Neuronal stem cell (in vitro differentiated cells): ENCODE results near the gene MRAP2.

ENCODE experiments used
- DNase-seq: peaks from one replicate; pipeline ENCODE4 v3.0.0-alpha.2; 2013; ENCODE audit warnings: low spot score
- H2AFZ ChIP-seq: one replicate; pipeline ENCODE4 v1.6.1; 2013; ENCODE audit warnings: mild to moderate bottlenecking, low read length, inconsistent platforms
- H2AK5ac ChIP-seq: 2 replicates; pipeline ENCODE4 v1.6.1; 2013; ENCODE audit warnings: low read depth, mild to moderate bottlenecking, inconsistent platforms, low read length, moderate library complexity, mixed read lengths
- H2BK120ac ChIP-seq: 2 replicates; pipeline ENCODE4 v1.6.1; 2013; ENCODE audit warnings: low read depth, mild to moderate bottlenecking, inconsistent platforms, low read length, moderate library complexity, mixed read lengths
- H2BK12ac ChIP-seq: one replicate; pipeline ENCODE4 v1.6.1; 2013; ENCODE audit warnings: low read length, inconsistent platforms
- H2BK15ac ChIP-seq: 2 replicates; pipeline ENCODE4 v1.6.1; 2013; ENCODE audit warnings: mild to moderate bottlenecking, low read length, inconsistent platforms, mixed read lengths
- H2BK5ac ChIP-seq: one replicate; pipeline ENCODE4 v1.6.1; 2013; ENCODE audit warnings: inconsistent platforms, mild to moderate bottlenecking, low read length, moderate library complexity
- H3K14ac ChIP-seq: one replicate; pipeline ENCODE4 v1.6.1; 2013; ENCODE audit warnings: low read length, inconsistent platforms
- H3K18ac ChIP-seq: 2 replicates; pipeline ENCODE4 v1.6.1; 2013; ENCODE audit warnings: low read length, inconsistent platforms
- H3K23ac ChIP-seq: 2 replicates; pipeline ENCODE4 v1.6.1; 2013; ENCODE audit warnings: low read depth, mild to moderate bottlenecking, mixed read lengths, low read length, inconsistent platforms; ENCODE audit not compliant: poor library complexity
- H3K27ac ChIP-seq: replicated peaks from 3 replicates; pipeline ENCODE4 v1.5.1; 2013; ENCODE audit warnings: low read length, inconsistent platforms
- H3K27me3 ChIP-seq, 3 experiments: 2 replicates each; pipeline ENCODE4 v1.6.1; 2013; ENCODE audit warnings: low read length in 3 of 3, mild to moderate bottlenecking in 2 of 3, inconsistent platforms in 1 of 3, low read depth in 1 of 3, mixed read lengths in 1 of 3, moderate library complexity in 1 of 3; ENCODE audit not compliant: control insufficient read depth in 3 of 3, insufficient read depth in 3 of 3
- H3K36me3 ChIP-seq, 2 donors: replicated peaks in 1 of 2; 2 replicates each; pipeline ENCODE4 v1.6.1; 2013; ENCODE audit warnings: low read length in 2 of 2; ENCODE audit not compliant: control insufficient read depth in 2 of 2, insufficient read depth in 2 of 2
- H3K4ac ChIP-seq: 2 replicates; pipeline ENCODE4 v1.6.1; 2013; ENCODE audit warnings: inconsistent platforms, mild to moderate bottlenecking, low read length, moderate library complexity
- H3K4me1 ChIP-seq, 2 donors: 1 replicate in 1 of 2; 2 replicates in 1 of 2; pipeline ENCODE4 v1.6.1; 2013; ENCODE audit warnings: low read length in 2 of 2, low read depth in 1 of 2; ENCODE audit not compliant: control insufficient read depth in 2 of 2, insufficient read depth in 1 of 2
- H3K4me2 ChIP-seq: one replicate; pipeline ENCODE4 v1.6.1; 2013; ENCODE audit warnings: mild to moderate bottlenecking, low read length, inconsistent platforms; ENCODE audit not compliant: insufficient read depth, poor library complexity, severe bottlenecking
- H3K4me3 ChIP-seq, 2 donors: 2 replicates each; pipeline ENCODE4 v1.5.1; 2013; ENCODE audit warnings: low read length in 2 of 2, mild to moderate bottlenecking in 2 of 2, inconsistent platforms in 1 of 2, moderate library complexity in 1 of 2
- H3K79me1 ChIP-seq: one replicate; pipeline ENCODE4 v1.6.1; 2013; ENCODE audit warnings: low read depth, mild to moderate bottlenecking, inconsistent platforms, low read length, moderate library complexity
- H3K9ac ChIP-seq: one replicate; pipeline ENCODE4 v1.6.1; 2013; ENCODE audit warnings: mild to moderate bottlenecking, low read depth, low read length, inconsistent platforms; ENCODE audit not compliant: poor library complexity
- H3K9me3 ChIP-seq, 2 donors: replicated peaks in 1 of 2; 2 replicates each; pipeline versions ENCODE3 to v1.6.1; 2013; ENCODE audit warnings: low read length in 2 of 2, mild to moderate bottlenecking in 2 of 2, inconsistent platforms in 1 of 2, low read depth in 1 of 2, mixed read lengths in 1 of 2, moderate library complexity in 1 of 2; ENCODE audit not compliant: control insufficient read depth in 2 of 2, insufficient read depth in 1 of 2
- H4K8ac ChIP-seq: one replicate; pipeline ENCODE4 v1.6.1; 2013; ENCODE audit warnings: low read depth, mild to moderate bottlenecking, inconsistent platforms, low read length, moderate library complexity
- H4K91ac ChIP-seq: one replicate; pipeline ENCODE4 v1.6.1; 2013; ENCODE audit warnings: low read length, low read depth, mild to moderate bottlenecking, inconsistent platforms; ENCODE audit not compliant: poor library complexity
- WGBS, 2 donors: extraction: QIAGEN DNeasy Blood & Tissue Kit; methylation state at CpG; one replicate each; pipeline ENCODE4 v1.1.7; 2013; ENCODE audit warnings: missing lambda C conversion rate in 2 of 2, mixed read lengths in 1 of 2; ENCODE audit not compliant: insufficient read length in 2 of 2, insufficient replicate concordance in 1 of 2; ENCODE audit errors: extremely low coverage in 2 of 2; 5-methylcytosine and 5-hydroxymethylcytosine counted together

MRAP2 gene

DNA sequence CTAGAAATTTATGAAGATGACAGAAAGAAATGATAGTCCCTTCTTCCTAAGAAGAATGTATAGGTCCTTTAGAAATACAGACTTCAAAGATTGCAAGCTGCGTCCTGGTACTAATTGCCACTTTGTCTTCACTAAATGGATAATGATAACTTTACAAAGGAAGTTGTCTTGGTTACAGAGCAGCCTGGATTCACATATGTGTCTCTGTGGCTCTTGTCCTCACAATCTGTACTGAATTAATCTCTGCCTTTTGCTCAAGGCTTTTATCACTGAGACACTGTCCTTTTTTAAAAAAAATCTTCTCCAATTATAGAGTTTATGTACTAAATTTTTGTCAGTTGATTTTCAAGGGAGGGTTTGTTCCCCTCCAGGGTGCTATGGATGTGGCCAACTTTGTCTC is 17.5 kb upstream of the MRAP2 start:
- Histone ChIP-seq H3K27ac (no peak overlapping the region), H2AK5ac (no peak overlapping the region), H3K18ac (no peak overlapping the region), H4K91ac (no peak overlapping the region), H3K4me3 (no peak overlapping the region), H3K4me1 (peaks cover 0 to 2% of the 10 kb centered on the region in 2 donors), H3K27me3 (no peaks in the 10 kb centered on the region), H2AFZ (no peak overlapping the region), H2BK120ac (no peak overlapping the region), H3K14ac (no peak overlapping the region), H3K79me1 (no peaks in the 10 kb centered on the region), H2BK5ac (no peak overlapping the region), H2BK12ac (no peak overlapping the region), H3K36me3 (no peaks in the 10 kb centered on the region), H3K4ac (no peak overlapping the region), H3K9me3 (no peaks in the 10 kb centered on the region), H3K4me2 (no peak overlapping the region), H4K8ac (no peak overlapping the region), H3K23ac (no peak overlapping the region), H2BK15ac (no peak overlapping the region), H3K9ac (no peak overlapping the region)
- WGBS, 2 donors = no CpG with 5 or more reads among the region's 1 CpG
- no peak for DNase-seq

DNA sequence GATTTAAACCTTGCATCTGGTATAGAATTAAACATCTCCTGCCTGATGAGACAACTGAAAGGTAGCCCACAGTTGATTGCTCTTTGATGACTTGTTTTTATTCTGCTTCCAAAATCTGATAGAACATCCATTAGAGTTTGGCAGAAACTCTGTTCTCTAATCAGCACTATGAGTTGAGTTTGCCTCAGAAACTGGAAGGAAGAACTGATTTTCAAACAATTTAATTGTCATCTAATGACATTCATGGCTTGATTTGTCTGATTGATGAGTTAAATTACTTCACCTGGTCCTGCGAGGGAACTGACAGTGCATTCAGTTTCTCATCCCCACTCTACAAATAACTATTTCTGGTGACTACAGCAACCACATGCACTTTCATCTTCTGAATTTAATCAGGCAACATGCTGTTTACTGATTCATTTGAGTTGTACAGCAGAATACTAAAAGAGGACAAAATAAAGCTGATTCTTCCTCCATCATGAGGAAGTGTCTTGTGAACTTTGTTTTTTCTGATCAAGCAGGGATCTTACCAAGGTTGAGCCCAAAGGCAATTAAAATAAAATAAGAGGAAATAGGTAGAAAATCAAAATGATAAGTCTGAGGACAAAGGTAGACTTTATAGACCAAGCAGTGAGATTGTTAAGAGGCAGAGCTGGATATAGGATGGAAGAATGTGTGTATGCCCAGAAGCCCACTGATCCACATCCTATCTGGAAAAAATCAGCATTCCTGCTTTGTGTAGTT is 15.7 kb upstream of the MRAP2 start:
- H4K91ac ChIP-seq = no peak overlapping the region
- H3K36me3 ChIP-seq = no peaks in the 10 kb centered on the region
- no peak overlapping the region for H3K14ac ChIP-seq
- H2AFZ ChIP-seq = no peak overlapping the region
- no peak overlapping the region for H3K4me2 ChIP-seq
- H3K23ac ChIP-seq = no peak overlapping the region
- H3K27me3 ChIP-seq = no peaks in the 10 kb centered on the region
- H2BK15ac ChIP-seq = no peak overlapping the region
- H2BK120ac ChIP-seq = no peak overlapping the region
- H2AK5ac ChIP-seq = no peak overlapping the region
- DNase-seq = no peak
- no peak overlapping the region for H3K18ac ChIP-seq
- no peak overlapping the region for H3K27ac ChIP-seq
- no peak overlapping the region for H3K4ac ChIP-seq
- H3K9ac ChIP-seq = no peak overlapping the region
- no peaks in the 10 kb centered on the region for H3K9me3 ChIP-seq
- no peak overlapping the region for H4K8ac ChIP-seq
- no CpG with 5 or more reads among the region's 1 CpG for WGBS, 2 donors
- no peaks in the 10 kb centered on the region for H3K79me1 ChIP-seq
- H3K4me1 ChIP-seq = peaks cover 0 to 2% of the 10 kb centered on the region in 2 donors
- no peak overlapping the region for H2BK5ac ChIP-seq
- H3K4me3 ChIP-seq = no peak overlapping the region
- no peak overlapping the region for H2BK12ac ChIP-seq

DNA sequence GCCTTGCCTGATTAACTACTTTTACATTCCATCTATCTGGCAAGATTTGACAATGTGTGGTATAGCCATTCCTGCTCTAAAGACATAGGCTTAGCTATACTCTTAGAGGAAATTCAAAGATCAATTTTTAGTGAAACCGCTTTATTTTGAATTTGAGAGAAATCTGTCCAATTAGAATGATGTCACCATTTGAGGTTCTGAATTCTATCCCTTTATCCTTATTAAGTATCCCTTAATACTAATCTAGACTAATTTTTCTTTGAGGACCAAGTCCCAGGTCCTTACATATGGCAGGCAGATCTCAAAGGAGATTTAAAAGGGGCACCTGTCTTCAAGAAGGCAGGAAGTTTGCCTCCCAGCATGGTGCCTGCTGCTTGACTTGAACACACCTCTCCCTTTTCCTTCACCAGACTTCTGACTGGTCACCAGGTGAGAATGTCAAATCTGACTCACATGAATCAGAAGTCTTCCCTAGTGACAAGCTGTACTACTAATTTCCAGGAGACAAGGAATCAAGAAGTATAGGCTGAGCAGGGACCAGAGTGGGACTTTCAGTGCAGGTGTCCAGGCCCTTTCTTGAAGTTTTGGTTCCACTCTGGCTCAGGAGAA is 15.0 kb upstream of the MRAP2 start:
- Histone ChIP-seq H4K8ac (no peak overlapping the region), H3K36me3 (no peaks in the 10 kb centered on the region), H3K18ac (no peak overlapping the region), H2BK15ac (no peak overlapping the region), H3K4me3 (no peak overlapping the region), H2AK5ac (no peak overlapping the region), H4K91ac (no peak overlapping the region), H3K23ac (no peak overlapping the region), H3K4ac (no peak overlapping the region), H2BK120ac (no peak overlapping the region), H3K9me3 (no peaks in the 10 kb centered on the region), H3K27ac (no peak overlapping the region), H3K79me1 (no peaks in the 10 kb centered on the region), H2AFZ (no peak overlapping the region), H3K4me2 (no peak overlapping the region), H2BK12ac (no peak overlapping the region), H3K14ac (no peak overlapping the region), H3K27me3 (no peaks in the 10 kb centered on the region), H3K9ac (no peak overlapping the region), H2BK5ac (no peak overlapping the region), H3K4me1 (no peaks in the 10 kb centered on the region)
- no peak for DNase-seq
- no CpG with 5 or more reads among the region's 1 CpG for WGBS, 2 donors

DNA sequence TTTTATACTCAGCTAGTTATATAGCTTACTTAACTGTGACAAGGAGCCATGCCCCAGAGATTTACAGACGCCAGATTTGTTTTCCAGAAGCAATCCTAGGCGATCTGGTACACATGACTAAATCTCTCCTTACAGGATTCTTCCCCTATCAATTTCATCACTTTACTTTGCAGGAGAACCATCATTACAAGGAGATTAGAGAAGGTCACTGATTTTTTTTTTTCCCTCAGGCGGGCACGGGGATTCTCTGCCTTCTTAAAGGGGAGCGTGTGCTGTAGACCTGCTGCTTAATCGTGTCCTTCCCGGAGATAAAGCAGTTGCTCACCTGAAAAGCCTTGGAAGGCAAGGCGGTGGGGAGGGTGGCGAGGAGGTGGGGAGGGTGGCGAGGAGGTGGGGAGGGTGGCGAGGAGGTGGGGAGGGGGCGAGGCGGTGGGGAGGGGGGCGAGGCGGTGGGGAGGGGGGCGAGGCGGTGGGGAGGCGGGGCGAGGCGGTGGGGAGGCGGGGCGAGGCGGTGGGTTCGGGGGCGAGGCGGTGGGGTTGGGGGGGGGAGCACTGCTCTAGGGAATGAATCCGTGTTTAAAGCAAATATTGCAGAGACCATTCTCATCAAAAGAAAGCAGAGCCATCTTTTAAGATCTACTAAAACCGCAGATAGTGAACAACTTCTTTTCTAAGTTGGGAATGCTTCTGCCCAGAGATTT is 14.3 kb upstream of the MRAP2 start:
- Histone ChIP-seq H3K9ac (no peak overlapping the region), H3K36me3 (no peaks in the 10 kb centered on the region), H3K27me3 (no peaks in the 10 kb centered on the region), H3K4ac (no peak overlapping the region), H3K4me1 (no peaks in the 10 kb centered on the region), H3K4me3 (no peak overlapping the region), H3K14ac (no peak overlapping the region), H2AFZ (no peak overlapping the region), H2BK5ac (no peak overlapping the region), H4K8ac (no peak overlapping the region), H3K9me3 (no peaks in the 10 kb centered on the region), H2AK5ac (no peak overlapping the region), H3K4me2 (no peak overlapping the region), H3K18ac (no peak overlapping the region), H3K23ac (no peak overlapping the region), H4K91ac (no peak overlapping the region), H2BK120ac (no peak overlapping the region), H3K79me1 (no peaks in the 10 kb centered on the region), H2BK15ac (no peak overlapping the region), H2BK12ac (no peak overlapping the region), H3K27ac (no peak overlapping the region)
- DNase-seq = no peak
- WGBS, 2 donors = no CpG with 5 or more reads among the region's 28 CpGs
